Mucosa of stomach (tissue), 1 donor: ENCODE data around the gene SLC22A31.
"Not testable (repeated sequence)": the region's sequence is repeated elsewhere in the genome, so short reads cannot be mapped to it uniquely, and the experiment has no call there.

Experiments used
- H3K27me3 ChIP-seq: one replicate; pipeline ENCODE4 v1.7.0; 2013; ENCODE audit warnings: mild to moderate bottlenecking, low read length; ENCODE audit not compliant: control insufficient read depth, insufficient read depth
- H3K36me3 ChIP-seq: one replicate; pipeline ENCODE4 v1.7.0; 2013; ENCODE audit warnings: low read length; ENCODE audit not compliant: control insufficient read depth, insufficient read depth
- H3K4me1 ChIP-seq: one replicate; pipeline ENCODE4 v1.7.0; 2013; ENCODE audit warnings: mild to moderate bottlenecking, low read length; ENCODE audit not compliant: control insufficient read depth, insufficient read depth
- H3K4me3 ChIP-seq: one replicate; pipeline ENCODE4 v1.7.0; 2013; ENCODE audit warnings: low read length
- H3K9ac ChIP-seq: one replicate; pipeline ENCODE4 v1.7.0; 2013; ENCODE audit warnings: mild to moderate bottlenecking, low read length, moderate library complexity
- H3K9me3 ChIP-seq: one replicate; pipeline ENCODE4 v1.7.0; 2013; ENCODE audit warnings: mild to moderate bottlenecking, low read length, moderate library complexity; ENCODE audit not compliant: control insufficient read depth
- donor health status: Pancreatic carcinoma.

Gene SLC22A31

DNA sequence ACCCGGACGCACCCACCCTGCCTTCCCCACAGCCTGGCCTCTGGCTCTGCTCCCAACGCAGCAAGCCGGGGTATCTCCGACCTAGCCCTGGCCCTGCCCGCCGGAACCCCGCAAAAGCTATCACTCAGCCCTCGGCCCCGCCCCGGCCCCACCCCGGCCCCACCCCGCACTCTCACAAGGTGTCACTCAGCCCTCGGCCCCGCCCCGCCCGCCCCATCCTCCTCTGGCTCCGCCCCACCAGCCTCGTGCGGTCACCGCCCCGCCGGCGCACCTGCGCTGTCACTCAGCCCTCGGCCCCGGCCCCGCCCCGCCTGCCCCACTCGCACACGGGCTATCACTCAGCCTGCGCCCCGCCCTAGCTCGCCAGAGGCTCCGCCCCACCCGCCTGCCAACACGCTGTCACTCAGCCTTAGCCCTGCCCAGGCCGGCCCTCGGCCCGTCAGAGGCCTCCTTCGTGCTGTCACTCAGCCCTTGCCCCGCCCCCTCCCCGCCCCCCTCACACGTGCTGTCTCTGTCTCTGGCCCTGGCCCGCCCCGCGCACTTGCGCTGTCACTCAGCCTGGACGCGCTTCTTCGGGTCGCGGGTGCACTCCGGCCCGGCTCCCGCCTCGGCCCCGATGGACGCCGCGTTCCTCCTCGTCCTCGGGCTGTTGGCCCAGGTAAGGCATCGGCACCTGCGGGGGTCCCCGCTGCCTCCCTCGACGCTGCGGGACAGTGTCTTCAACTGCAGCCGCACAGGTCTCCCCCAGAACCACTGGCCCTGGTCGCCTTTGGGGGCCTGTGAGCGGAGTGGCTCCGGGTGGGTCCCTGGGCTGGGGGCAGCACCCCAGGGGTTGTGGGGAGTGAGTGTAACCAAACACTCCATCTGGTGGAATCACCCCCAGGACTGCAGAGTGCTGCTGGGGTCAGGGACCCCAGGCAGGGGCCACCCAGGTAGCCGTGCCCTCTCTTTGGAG is 28.8 kb downstream of the SLC22A31 start, which contains the start of gene CDH15:
CDH15 (plus strand) TSS at position 533 of the 955 bp plus-strand sequence; CDS start at position 617, 84 bp downstream.
- H3K4me1 ChIP-seq = peaks cover 23% of the 10 kb centered on the region
- H3K9me3 ChIP-seq = no peaks in the 10 kb centered on the region
- peak within 1 kb of the TSS; percentile 19 for H3K4me3 ChIP-seq
- no peak within 1 kb of the TSS for H3K9ac ChIP-seq
- no peaks in the 10 kb centered on the region for H3K36me3 ChIP-seq
- peaks cover 61% of the 10 kb centered on the region for H3K27me3 ChIP-seq

DNA sequence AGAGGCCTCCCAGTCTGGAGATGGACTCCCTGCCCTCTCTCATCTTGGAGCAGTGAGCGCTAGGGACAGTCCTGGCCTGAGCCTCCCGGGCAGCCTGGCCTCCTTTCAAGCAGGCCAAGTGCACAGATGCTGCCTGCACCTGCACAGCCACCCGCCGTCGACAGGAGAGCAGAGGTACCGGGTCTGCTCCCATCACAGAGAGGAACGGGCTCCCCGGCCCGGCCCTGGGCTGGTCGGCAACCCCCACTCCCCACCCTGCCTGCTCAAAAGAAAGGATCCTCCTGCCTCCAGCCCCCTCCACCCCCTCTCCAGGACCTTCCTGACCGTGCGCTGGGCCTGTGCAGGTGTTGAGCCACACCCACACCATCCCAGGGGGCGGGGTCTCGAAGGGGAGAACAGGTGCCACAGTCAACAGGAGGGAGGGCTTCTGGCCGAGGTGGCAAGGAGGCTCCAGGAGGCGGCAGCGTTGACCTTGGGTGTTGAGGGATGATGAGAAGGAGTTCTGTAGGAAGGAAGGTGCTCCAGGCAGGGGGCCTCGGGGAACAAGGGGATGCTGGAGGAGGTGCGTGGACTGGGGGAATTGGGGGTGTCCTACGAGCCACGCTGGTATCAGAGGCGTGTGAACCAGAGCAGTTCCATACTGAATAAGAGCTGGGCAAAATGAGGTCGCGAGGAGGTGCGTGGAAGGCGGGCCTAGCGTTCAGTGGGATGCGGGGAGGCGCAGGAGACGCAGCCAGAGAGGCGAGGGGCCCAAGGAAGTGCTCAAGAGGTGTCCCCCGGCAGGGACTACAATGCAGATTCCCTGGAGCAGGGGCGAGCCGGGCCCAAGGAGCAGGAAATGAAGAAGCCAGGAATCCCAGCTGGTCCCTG is 29.8 kb downstream of the SLC22A31 start:
- Histone ChIP-seq H3K9ac (no peak overlapping the region), H3K4me3 (no peak overlapping the region), H3K27me3 (peaks cover 62% of the 10 kb centered on the region)

DNA sequence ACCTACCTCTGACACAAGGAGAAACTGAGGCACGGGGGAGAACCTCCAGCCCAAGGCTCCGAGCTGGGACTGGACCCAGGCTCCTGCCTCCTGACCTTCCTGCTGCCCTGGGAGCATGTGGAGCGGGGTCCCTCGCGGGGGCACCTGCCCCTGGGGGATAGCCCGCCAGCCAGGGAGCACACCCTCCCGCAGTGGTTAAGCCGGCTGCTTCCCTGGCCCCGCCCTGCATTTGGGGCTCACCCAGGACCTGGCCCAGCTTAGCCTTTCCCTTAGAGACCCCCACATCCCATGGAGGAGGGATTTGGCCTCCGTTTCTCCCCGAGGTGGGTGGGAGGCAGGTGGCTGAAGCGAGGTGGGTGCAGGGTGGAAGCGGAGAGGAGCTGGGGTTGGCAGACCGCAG is 30.6 kb downstream of the SLC22A31 start:
- Histone ChIP-seq H3K9me3 (no peaks in the 10 kb centered on the region), H3K36me3 (no peaks in the 10 kb centered on the region), H3K4me3 (no peak overlapping the region), H3K4me1 (peaks cover 23% of the 10 kb centered on the region), H3K9ac (no peak overlapping the region), H3K27me3 (peaks cover 60% of the 10 kb centered on the region)

More for the DNA sequence above, 29.8 kb downstream of the SLC22A31 start:
- Histone ChIP-seq H3K4me1 (peaks cover 23% of the 10 kb centered on the region), H3K9me3 (no peaks in the 10 kb centered on the region), H3K36me3 (no peaks in the 10 kb centered on the region)

DNA sequence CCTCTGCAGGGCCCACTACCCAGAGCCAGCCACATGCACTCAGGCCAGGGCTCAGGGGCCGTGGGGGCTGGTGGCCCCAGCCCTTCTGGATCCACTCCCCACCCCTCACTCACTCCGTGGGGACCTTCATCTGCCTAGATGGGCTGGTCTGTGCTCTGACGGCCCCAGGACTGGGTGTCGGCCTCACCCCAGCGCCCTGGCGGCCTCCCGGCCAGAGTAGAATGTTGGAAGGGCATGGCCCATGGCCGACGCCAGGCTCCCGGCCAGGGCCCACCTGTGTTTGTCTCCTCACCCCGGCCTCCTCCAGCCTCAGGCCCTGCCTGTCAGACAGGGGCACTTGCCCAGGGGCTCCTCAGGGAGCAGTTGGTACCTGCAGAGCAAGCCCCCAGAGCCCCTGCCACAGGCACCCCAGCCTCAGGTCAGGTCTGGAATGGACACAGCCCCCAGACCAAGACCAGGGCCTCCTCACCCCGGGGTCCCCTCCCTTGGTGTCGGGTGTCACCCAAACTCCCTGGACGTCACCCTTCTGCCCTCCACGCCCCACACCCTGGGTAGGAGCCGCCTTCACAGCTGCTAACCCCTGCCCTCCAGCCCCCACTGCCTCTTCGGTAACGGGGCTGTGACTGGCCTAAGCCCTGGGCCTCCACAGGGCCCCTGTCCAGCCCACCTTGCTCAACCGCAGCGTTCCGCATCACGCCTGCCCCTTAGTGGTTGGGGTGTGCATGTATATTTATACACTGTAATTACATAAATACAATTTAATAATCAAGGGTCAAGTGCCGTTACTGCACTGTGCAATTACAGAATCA is 31.8 kb downstream of the SLC22A31 start:
- Histone ChIP-seq H3K36me3 (no peaks in the 10 kb centered on the region), H3K4me1 (peaks cover 23% of the 10 kb centered on the region), H3K4me3 (no peak overlapping the region), H3K27me3 (peaks cover 59% of the 10 kb centered on the region), H3K9me3 (no peaks in the 10 kb centered on the region), H3K9ac (no peak overlapping the region)

DNA sequence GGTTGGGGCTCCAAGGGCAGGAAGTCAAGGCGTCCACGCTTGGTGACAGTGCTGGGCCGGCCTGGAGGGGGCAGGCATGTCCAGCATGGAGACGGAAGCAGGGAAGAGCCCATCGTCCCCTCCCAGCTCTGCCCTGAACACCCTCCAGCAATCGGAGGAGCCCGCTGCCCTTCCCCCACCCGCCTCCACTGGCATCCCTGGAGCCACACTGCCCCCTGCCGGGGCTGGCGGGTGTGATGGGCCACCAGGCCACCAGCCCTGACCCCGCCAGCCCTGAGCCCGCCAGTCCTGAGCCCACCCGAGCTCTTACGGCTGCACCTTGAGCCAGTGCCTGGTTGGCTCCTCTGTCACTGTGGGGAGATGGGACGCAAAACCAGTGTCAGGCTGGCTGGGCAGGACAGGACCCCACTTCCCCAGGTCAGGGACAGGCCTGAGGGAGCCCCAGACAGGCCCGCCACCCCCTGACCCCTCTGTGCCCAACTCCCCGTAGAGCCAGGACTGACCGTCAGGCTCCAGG is 32.9 kb downstream of the SLC22A31 start:
- no peaks in the 10 kb centered on the region for H3K9me3 ChIP-seq
- H3K27me3 ChIP-seq = peaks cover 48% of the 10 kb centered on the region
- H3K4me1 ChIP-seq = peaks cover 23% of the 10 kb centered on the region
- no peaks in the 10 kb centered on the region for H3K36me3 ChIP-seq
- H3K9ac ChIP-seq = no peak overlapping the region
- H3K4me3 ChIP-seq = no peak overlapping the region

DNA sequence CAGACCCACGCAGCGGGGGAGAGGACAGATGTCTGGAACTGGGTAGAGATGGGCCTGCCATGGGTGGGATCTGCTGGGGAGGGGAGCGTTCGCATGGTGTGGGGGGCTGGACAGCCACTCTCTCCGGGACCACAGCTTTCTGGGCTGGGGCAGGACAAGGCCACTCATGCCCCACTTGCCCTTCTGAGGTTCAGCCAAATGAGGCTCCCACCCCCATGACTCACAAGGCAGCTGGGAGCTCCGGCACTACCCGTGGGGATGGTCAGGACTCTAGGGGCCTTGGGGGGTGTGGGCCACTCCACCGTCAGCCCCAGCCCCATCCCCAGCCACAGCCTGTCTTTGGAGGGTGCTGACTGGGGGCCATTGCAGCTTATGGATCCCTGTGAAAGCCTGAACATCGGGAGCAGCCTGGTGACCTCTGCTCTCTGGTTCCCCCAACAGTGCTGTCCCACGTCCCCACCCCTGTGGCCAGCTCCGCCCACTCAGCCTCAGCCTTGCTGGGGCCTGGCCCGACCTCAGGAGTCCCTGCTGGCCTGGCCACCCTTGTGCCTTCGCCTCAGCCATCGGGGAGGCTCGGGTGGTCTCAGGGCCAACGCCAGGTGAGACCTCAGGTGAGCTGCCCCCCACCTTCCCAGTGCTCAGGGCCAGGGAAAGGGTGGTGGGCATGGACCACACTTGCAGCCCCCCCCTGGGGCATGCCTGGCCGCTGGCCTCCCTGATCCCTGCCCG is 33.5 kb downstream of the SLC22A31 start:
- Histone ChIP-seq H3K4me1 (peaks cover 22% of the 10 kb centered on the region), H3K27me3 (peaks cover 44% of the 10 kb centered on the region), H3K9me3 (no peaks in the 10 kb centered on the region), H3K9ac (no peak overlapping the region), H3K36me3 (no peaks in the 10 kb centered on the region), H3K4me3 (no peak overlapping the region)

DNA sequence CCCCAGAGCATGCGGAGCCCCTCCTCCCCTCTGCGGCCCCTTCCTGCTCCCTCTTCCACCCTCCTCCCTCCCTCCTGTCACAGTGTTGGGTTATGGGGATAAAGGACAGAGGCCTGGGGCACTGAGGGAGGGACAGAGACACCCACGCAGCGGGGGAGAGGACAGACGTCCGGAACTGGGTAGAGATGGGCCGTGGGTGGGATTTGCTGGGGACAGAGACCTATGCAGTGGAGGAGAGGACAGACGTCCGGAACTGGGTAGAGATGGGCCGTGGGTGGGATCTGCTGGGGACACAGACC is 34.7 kb downstream of the SLC22A31 start:
- H3K4me3 ChIP-seq, H3K36me3 ChIP-seq, H3K9ac ChIP-seq, H3K9me3 ChIP-seq: not testable (repeated sequence)
- Histone ChIP-seq H3K4me1 (peaks cover 14% of the 10 kb centered on the region), H3K27me3 (peaks cover 41% of the 10 kb centered on the region)

DNA sequence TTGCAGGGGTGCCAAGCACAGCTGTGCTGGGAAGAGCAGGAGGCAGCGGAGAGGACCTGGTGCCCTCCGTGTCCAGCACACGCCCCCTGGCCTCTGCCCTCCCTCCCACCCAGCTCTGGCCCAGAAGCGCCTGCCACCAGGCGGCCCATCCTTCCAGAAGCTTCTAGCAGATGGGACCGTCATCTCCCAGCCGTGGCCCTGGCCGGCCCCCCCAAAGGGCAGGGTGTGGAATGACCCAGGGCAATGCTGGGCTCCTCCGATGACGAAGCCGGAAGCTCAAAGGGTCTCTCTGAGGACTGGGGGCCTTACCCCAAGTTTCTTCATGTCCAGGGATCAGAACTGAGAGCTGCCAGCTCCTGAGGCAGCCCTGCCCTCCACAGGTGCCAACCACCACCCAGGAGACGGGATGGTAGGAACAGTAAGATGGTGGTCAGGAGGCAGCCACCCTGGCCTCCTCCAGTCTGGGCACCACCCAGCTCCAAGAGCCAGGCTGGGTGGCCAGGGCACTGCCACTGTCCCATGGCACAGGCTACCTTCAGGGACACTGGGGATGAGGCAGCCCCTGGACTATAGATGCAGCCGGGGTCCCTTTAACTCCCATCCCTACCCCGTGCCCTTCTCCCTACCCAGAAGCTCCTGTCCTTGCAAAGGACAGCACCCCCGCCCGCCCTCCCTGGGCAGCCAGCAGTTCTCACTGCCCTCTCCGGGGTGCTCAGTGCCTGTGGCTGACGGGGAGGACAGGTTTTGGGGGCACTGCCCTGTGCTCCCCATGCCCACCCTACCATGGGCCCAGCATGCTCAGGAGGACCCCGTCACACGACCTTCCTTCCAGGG is 35.3 kb downstream of the SLC22A31 start:
- Histone ChIP-seq H3K9me3 (no peaks in the 10 kb centered on the region), H3K4me3 (no peak overlapping the region), H3K9ac (no peak overlapping the region), H3K36me3 (no peaks in the 10 kb centered on the region), H3K4me1 (peaks cover 10% of the 10 kb centered on the region), H3K27me3 (peaks cover 35% of the 10 kb centered on the region)

DNA sequence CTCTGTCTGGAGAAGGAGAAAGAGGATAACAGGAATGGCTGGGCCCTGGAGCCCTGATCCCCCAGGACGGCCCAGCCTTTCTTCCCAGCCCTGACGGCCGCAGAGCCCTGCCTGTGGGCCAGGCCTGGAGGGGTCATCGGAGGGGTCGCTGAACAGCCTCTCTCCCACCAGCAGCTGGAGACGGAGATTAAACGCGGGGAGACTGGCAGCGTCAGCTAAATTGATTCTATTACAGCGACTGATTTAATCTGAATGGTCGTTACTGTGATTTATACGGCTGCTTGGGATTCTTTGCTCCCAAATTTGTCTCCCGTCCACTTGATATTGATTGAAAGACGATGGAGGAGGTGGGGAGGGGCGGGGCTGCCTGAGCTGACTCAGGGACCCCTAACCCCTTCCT is 35.9 kb downstream of the SLC22A31 start:
- H3K4me1 ChIP-seq = peaks cover 10% of the 10 kb centered on the region
- H3K9me3 ChIP-seq = no peaks in the 10 kb centered on the region
- H3K36me3 ChIP-seq = no peaks in the 10 kb centered on the region
- peaks cover 29% of the 10 kb centered on the region for H3K27me3 ChIP-seq
- H3K4me3 ChIP-seq = no peak overlapping the region
- H3K9ac ChIP-seq = no peak overlapping the region

DNA sequence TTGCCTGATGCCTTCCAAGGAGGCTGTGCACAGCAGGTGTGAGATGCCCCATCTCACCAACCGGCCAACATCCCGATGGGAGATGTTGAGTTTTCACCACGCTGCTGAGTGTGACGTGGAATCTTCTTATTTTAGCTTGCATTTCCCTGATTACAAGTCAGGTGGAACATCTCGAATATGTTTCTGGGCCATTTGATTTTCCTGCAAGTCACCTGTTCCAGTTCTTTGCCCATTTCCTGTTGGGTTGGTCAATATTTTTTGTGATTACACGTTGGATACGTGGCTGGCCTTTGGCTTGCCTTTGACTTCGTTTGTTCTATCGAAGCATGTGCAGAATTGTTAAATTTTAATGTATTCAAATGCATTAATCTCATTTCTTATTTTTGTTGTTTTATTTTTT is 37.0 kb downstream of the SLC22A31 start:
- Histone ChIP-seq H3K36me3 (no peaks in the 10 kb centered on the region), H3K27me3 (peaks cover 17% of the 10 kb centered on the region), H3K9ac (no peak overlapping the region), H3K4me3 (no peak overlapping the region), H3K4me1 (peaks cover 10% of the 10 kb centered on the region), H3K9me3 (no peaks in the 10 kb centered on the region)
